NCI-H345 (cell line): ENCODE measurements around the gene EPO.

Experiments
- DNase-seq: peaks from one replicate; lab custom pipeline; 2025; lab: John Stamatoyannopoulos, UW

Gene EPO

DNA sequence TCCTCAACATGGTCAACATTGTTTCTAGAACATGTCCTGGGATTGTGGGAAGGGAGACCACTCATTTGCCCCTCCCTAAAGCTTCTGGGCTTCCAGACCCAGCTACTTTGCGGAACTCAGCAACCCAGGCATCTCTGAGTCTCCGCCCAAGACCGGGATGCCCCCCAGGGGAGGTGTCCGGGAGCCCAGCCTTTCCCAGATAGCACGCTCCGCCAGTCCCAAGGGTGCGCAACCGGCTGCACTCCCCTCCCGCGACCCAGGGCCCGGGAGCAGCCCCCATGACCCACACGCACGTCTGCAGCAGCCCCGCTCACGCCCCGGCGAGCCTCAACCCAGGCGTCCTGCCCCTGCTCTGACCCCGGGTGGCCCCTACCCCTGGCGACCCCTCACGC is at the start of gene EPO:
Gene EPO (plus strand): TSS at position 190 of the 392 bp plus-strand sequence. CDS start 513 bp downstream, outside the sequence.
- no peak for DNase-seq

DNA sequence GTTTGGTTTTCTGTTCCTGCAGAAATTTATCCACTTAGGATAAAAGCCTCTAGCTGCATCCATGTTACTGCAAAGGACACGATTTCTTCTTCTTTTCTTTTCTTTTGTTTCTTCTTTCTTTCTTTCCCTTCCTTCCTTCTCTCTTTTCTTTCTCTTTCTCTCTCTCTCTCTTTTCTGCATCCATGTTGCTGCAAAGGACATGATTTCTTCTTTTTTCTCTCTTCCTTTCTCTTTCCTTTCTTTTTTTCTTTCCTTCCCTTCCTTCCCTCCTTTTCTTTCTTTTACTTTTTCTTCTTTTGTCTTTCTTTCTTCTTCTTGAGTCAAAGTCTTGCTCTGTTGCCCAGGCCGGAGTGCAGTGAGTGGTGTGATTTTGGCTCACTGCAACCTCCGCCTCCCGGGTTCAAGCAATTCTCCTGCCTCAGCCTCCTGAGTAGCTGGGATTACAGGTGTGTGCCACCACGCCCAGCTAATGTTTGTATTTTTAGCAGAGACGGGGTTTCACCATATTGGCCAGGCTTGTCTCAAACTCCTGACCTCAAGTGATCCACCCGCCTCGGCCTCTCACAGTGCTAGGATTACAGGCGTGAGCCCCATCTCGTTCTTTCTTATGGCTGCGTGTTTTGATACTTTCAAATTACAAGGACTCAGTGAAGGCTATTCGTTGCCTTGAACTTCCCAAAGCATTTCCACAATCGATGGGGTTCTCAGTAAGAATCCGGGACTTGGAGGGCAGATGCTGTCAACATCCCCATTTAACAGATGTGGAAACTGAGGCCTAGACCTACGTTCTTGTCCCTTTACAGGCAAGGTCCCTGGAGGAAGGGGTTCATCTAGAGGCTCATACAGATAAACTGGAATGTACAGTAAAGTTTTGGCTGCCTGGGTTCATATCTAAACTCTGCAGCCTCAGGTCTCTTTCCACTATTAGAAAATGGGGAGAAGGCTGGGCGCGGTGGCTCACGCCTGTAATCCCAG is 48.6 kb upstream of the EPO start:
- DNase-seq: no peak

GRCh38 chr7:100673302-100673941 is 46.8 kb upstream of the EPO start, which contains the start of gene GNB2:
GNB2 (plus strand) TSS chr7:100673740; CDS start chr7:100676266, 2,526 bp downstream.
- peak; percentile 99 for DNase-seq

DNA sequence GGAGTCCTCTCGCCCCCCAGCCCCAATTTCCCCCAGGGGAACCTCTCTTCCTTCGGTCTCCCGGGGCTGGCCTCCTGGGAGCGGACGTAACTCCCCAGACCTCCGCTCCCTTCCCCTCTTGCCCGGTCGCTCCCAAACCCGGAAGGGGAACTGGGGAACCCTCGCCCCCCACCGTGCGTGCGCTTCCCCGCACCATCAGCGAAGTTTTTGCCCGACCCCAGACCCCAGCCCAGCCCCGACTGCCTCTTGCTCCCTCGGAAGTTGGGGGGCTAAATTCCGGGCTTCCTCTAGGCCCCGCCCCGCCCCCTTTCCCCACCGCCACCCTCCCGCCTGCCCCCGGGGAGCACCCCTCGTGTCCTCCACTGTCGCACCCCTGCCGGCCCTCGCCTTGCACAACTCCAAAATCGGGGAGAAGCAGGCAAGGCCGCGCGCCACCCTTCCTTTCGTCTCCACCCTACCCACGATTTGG is 46.3 kb upstream of the EPO start:
- DNase-seq: peak; percentile 30

- DNase-seq: no peak
These were observed 45.7 kb upstream of the EPO start for GRCh38 chr7:100674411-100675104.

- no peak for DNase-seq
These were observed 45.2 kb upstream of the EPO start for GRCh38 chr7:100675105-100675451.

GRCh38 chr7:100675581-100676350 is 44.5 kb upstream of the EPO start:
- no peak for DNase-seq

DNA sequence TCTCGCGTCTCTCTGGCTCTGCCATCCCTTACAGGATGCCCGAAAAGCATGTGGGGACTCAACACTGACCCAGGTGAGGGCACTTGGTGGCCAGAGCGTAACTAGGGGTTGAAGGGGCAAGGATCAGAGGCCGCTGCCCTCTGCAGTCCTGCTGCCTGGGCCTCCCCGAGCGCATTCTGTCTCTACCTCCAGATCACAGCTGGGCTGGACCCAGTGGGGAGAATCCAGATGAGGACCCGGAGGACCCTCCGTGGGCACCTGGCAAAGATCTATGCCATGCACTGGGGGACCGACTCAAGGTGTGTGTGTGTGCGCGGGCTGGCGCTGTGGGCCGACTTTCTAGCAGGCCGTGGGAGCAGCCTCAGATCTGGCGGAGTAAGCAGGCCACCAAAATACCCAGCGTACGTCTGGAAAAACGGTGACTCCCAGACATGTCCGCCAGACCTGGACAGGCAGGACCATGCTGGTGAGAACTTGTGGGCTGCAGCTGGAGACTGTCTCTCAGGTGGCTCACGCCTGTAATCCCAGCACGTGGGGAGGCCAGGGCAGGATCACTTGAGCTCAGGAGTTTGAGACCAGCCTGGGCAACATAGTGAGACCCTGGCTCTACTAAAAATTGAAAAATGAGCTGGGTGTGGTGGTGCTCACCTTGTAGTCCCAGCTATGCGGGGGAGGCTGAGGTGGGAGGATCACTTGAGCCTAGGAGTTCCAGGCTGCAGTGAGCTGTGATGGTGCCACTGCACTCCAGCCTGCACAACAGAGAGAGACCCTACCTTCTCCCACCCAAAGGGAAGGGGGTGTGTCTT is 43.6 kb upstream of the EPO start:
- no peak for DNase-seq

- DNase-seq: no peak
These were observed 42.7 kb upstream of the EPO start for GRCh38 chr7:100677308-100678267.

GRCh38 chr7:100678291-100678984 is 41.8 kb upstream of the EPO start:
- no peak for DNase-seq

- no peak for DNase-seq
These were observed 40.9 kb upstream of the EPO start for GRCh38 chr7:100679129-100679926.

DNA sequence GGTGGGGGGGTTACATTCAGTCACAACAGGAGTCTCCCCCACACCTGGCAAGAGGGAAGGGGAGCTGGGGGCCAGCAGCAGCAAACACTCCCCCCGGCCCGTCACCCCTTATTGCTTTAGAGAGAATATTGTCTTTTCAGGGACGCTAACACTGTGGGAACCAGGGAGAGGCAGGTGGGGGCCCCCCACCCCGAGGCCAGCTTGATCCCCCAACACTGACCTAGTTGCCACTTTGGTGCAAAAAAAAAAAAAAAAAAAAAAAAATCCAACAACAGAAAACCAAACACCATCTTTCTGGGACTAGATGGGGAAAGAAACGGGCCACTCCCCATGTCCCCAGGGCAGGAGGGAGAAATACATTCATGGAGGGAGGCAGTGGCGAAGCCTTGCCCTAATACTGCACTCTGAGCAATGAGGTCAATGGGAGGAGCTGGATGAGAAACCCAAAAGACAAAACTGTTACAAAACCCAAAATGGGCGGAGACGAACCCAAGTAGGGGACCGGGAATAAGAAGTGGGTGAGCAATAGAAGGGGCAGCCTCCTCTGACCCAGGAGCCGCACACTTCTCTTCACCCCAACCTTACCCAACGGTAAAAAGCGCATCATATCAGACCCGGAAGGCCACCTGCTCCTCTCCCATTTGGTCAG is 40.2 kb upstream of the EPO start:
- DNase-seq: no peak

GRCh38 chr7:100680576-100681271 is 39.5 kb upstream of the EPO start:
- DNase-seq: no peak

DNA sequence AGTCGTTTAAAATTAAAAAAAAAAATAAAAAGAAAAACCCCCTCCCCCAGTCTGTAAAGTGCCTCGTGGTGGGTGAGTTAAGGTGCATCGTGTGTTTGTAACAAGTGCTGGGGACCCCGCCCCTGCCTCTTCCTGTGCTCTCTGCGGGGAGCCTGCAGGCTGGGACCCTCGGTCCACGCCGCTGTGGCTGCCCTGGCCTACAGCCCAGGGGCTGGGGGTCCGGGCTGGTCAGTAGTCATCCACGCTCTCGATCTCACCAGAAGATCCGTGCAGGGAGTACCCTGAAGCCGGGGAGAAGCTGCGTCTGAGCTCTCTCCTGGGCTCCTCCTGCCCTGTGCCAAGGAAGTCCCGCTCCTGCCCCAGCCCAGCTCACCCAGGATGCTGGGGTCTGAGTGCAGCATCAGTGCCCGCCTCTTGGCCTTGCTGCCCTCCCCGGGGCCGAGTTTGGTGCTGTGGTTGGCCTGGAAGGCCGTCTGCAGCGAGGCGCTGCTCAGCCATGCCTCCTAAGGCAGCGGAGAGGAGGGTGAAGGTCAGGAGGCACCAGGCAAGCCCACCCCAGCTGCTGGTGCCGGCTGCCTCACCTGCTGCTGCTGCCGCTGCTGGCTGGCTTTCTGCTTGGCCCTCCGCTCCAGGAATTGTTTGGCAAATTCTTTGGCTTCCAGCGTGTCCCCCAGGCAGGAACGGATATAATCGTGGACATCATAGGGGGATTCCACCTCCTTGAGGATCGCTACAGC is 38.6 kb upstream of the EPO start:
- DNase-seq: no peak

- DNase-seq: no peak
These were observed 38.0 kb upstream of the EPO start for GRCh38 chr7:100682228-100682741.
